Fibroblast of skin of right quadriceps (primary cell): Measurements from ENCODE around the gene FAM43A.

ENCODE experiments used
- DNase-seq: peaks from one replicate; pipeline ENCODE4 v3.0.0-alpha.2; 2013

The FAM43A gene

GRCh38 chr3:194711913-194712312 is 26.2 kb downstream of the FAM43A start:
- DNase-seq: peak; percentile 95

- no peak for DNase-seq
These were observed 27.8 kb downstream of the FAM43A start for GRCh38 chr3:194713299-194714136.

- DNase-seq: no peak
These were observed 28.4 kb downstream of the FAM43A start for GRCh38 chr3:194714137-194714455.

GRCh38 chr3:194714564-194714963 is 28.9 kb downstream of the FAM43A start:
- no peak for DNase-seq

- no peak for DNase-seq
These were observed 29.5 kb downstream of the FAM43A start for GRCh38 chr3:194715022-194715800.

- DNase-seq: no peak
These were observed 32.4 kb downstream of the FAM43A start for GRCh38 chr3:194718079-194718478.

GRCh38 chr3:194720048-194720447 is 34.4 kb downstream of the FAM43A start:
- DNase-seq: no peak

GRCh38 chr3:194723846-194724618 is 38.3 kb downstream of the FAM43A start:
- DNase-seq: no peak

GRCh38 chr3:194725346-194725745 is 39.7 kb downstream of the FAM43A start:
- DNase-seq: no peak

GRCh38 chr3:194727435-194728128 is 41.9 kb downstream of the FAM43A start:
- peak; percentile 10 for DNase-seq

- no peak for DNase-seq
These were observed 43.3 kb downstream of the FAM43A start for GRCh38 chr3:194728986-194729385.

- no peak for DNase-seq
These were observed 44.7 kb downstream of the FAM43A start for GRCh38 chr3:194730365-194730764.

- DNase-seq: no peak
These were observed 45.9 kb downstream of the FAM43A start for GRCh38 chr3:194731506-194732073.

GRCh38 chr3:194732617-194733016 is 46.9 kb downstream of the FAM43A start:
- DNase-seq: no peak

- DNase-seq: no peak
These were observed 50.7 kb downstream of the FAM43A start for GRCh38 chr3:194736277-194736895.

- DNase-seq: no peak
These were observed 51.4 kb downstream of the FAM43A start for GRCh38 chr3:194736896-194737600.
